ENCODE measurements around the gene AJAP1. TPM values are rescaled to one million over a fixed set of nuclear protein-coding genes. Genes with fewer than 3 reads are reported as not detected.

Gene AJAP1
- total RNA-seq, 1 donor from 2014 or later = 0.17 TPM

GRCh38 chr1:4718071-4718470 is 63.7 kb downstream of the AJAP1 start:
- DNase-seq (ENCODE audit: low read depth) = no peak
- no peak for TF ChIP-seq CTCF (conservative IDR thresholded peaks at IDR 0.05; ENCODE audit: low read depth, low read length)
- H3K4me3 ChIP-seq (ENCODE audit: low read depth, low read length) = no peak overlapping the region

GRCh38 chr1:4723106-4723505 is 68.7 kb downstream of the AJAP1 start:
- DNase-seq (ENCODE audit: low read depth) = no peak
- H3K4me3 ChIP-seq (ENCODE audit: low read depth, low read length) = no peak overlapping the region
- no peak for TF ChIP-seq CTCF (conservative IDR thresholded peaks at IDR 0.05; ENCODE audit: low read depth, low read length)

- H3K4me3 ChIP-seq (ENCODE audit: low read depth, low read length) = no peak overlapping the region
- no peak for TF ChIP-seq CTCF (conservative IDR thresholded peaks at IDR 0.05; ENCODE audit: low read depth, low read length)
- no peak for DNase-seq (ENCODE audit: low read depth)
Measured at GRCh38 chr1:4724001-4724400, 69.6 kb downstream of the AJAP1 start.

GRCh38 chr1:4724695-4725250 is 70.4 kb downstream of the AJAP1 start:
- DNase-seq (ENCODE audit: low read depth) = no peak
- H3K4me3 ChIP-seq (ENCODE audit: low read depth, low read length) = no peak overlapping the region
- no peak for TF ChIP-seq CTCF (conservative IDR thresholded peaks at IDR 0.05; ENCODE audit: low read depth, low read length)

GRCh38 chr1:4725416-4725815 is 71.0 kb downstream of the AJAP1 start:
- no peak for TF ChIP-seq CTCF (conservative IDR thresholded peaks at IDR 0.05; ENCODE audit: low read depth, low read length)

GRCh38 chr1:4726620-4727341 is 72.4 kb downstream of the AJAP1 start:
- no peak for TF ChIP-seq CTCF (conservative IDR thresholded peaks at IDR 0.05; ENCODE audit: low read depth, low read length)
- DNase-seq (ENCODE audit: low read depth) = no peak
- H3K4me3 ChIP-seq (ENCODE audit: low read depth, low read length) = no peak overlapping the region

More at GRCh38 chr1:4725416-4725815, 71.0 kb downstream of the AJAP1 start:
- DNase-seq (ENCODE audit: low read depth) = no peak
- H3K4me3 ChIP-seq (ENCODE audit: low read depth, low read length) = no peak overlapping the region
